Placental epithelial cell (primary cell): ENCODE data around the gene STEAP1. TPM values are rescaled to one million over a fixed set of nuclear protein-coding genes. Genes with fewer than 3 reads are reported as not detected.

Source experiments
- total RNA-seq: library from RNA; depleted of rRNA; stranded (reverse); fragments of >200 nt; gene quantifications from 2 replicates; pipeline ENCODE4 v1.2.3, GENCODE V29; 2012

STEAP1 gene
- 0.87 and 1.2 TPM in 2 replicates for total RNA-seq

GRCh38 chr7:90153943-90154771, at the start of gene STEAP1:
Gene STEAP1 (plus strand): TSS chr7:90154469. CDS start chr7:90159789, 5,320 bp downstream.

GRCh38 chr7:90211391-90212148, 57.3 kb downstream of the STEAP1 start, which contains the start of gene STEAP2:
Gene STEAP2 (plus strand): TSS chr7:90211740. CDS start chr7:90225083, 13,343 bp downstream.

Other genes starting within 250 kb of the STEAP1 start
- 1.1 and 2.0 TPM in 2 replicates for gene STEAP2, start 57.3 kb downstream of the STEAP1 start, total RNA-seq
- 2.3 and 2.7 TPM in 2 replicates for gene CFAP69, start 90.7 kb downstream of the STEAP1 start, total RNA-seq
- gene FAM237B, start 166.8 kb downstream of the STEAP1 start, total RNA-seq = not detected in 2 replicates
- 11.8 and 20.4 TPM in 2 replicates for gene GTPBP10, start 192.2 kb downstream of the STEAP1 start, total RNA-seq
- gene CLDN12, start 249.0 kb downstream of the STEAP1 start, total RNA-seq = 18.5 and 39.6 TPM in 2 replicates